ENCODE measurements around the gene TSHZ2.
"Not testable (repeated sequence)": the region's sequence is repeated elsewhere in the genome, so short reads cannot be mapped to it uniquely, and the experiment has no call there.

TSHZ2 gene

GRCh38 chr20:53411891-53412290 is 439.7 kb downstream of the TSHZ2 start:
- DNase-seq (ENCODE audit: low read depth in 2 of 2): no peak

DNA sequence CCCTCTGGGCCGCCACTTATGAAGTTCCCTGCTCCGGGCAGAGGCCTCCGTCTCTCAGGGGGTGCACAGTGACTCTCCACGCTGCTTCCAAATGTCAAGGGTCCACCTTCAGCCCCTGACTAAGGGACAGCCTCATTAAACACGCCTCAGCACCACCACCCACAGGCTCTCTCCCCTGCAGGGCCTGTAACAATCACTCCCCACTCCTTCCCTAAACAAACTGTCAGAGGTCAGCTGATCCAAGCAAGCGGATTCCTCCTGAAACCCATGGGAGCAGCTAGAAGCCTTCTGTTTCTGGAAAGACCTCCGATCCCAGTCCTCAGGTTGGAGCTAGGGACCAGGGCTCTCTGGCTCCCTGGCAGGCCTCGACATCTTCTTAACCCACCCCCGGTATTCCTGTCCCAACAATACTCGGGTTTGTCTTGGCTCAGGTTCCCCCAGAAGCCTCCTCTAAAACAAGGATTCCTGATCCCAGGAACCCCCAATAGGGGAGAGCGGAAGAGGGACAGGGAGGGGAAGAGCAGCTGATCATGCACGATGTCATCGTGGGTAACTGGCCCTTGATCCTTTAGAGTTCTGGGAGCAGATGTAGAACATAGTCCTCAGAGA is 440.5 kb downstream of the TSHZ2 start:
- no peak for DNase-seq (ENCODE audit: low read depth in 2 of 2)

GRCh38 chr20:53413186-53413631 is 441.1 kb downstream of the TSHZ2 start:
- peak; percentile 27 to 36 for DNase-seq (ENCODE audit: low read depth in 2 of 2)

- DNase-seq (ENCODE audit: low read depth in 2 of 2): not testable (repeated sequence)
Observed at GRCh38 chr20:53413845-53414244, 441.7 kb downstream of the TSHZ2 start.

DNA sequence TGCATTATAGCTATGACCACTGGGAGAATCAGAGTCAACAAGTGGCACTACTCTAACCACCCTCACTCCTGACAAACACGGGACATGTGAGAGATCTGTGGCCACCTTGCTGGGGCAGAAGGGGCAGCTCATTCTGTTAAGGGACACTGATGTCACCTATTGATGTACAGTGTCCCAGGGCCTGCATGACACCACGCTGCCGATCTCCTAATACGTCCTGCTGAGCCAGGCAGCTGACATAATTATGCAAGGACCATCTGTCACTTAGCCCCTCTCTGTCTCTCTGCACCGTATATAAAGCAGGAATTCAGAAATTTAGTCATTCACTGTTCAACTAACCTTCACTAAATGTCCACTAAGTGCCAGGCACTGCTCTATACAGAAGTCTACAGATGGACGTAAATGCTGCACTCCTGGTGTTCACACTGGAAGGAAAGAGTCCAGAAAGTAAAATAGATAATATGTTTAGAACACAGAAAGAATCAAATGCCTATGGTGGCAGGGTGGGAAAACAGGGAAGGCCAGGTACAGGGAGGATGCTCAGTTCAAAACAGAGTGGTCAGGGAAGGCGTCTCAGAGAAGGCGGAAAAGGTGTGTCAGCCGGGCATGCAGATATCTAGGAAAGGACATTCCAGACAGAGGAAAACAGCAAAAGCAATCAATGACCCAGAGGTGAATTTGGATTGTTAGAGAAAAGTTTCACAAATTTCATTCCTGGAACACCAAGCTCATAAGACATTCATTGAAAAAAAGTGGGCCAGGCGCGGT is 447.7 kb downstream of the TSHZ2 start:
- DNase-seq (ENCODE audit: low read depth in 2 of 2): no peak

DNA sequence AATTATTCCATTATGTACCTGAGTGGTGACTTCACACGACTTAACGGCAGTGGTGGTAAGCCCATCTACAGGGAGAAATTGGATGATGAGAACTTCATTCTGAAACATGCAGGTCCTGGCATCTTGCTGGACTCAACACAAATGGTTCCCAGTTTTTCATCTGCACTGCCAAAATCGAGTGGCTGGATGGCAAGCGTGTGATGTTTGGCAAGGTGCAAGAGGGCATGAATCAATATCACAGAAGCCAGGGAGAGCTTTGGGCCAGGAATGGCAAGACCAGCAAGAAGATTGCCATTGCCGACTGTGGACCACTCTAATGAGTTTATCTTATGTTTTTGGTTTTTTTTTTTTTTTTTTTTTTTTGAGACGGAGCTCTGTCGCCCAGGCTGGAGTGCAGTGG is 449.2 kb downstream of the TSHZ2 start:
- DNase-seq (ENCODE audit: low read depth in 2 of 2): no peak

- DNase-seq (ENCODE audit: low read depth in 2 of 2): no peak
Observed at GRCh38 chr20:53422039-53422438, 449.9 kb downstream of the TSHZ2 start.

GRCh38 chr20:53423587-53424146 is 451.5 kb downstream of the TSHZ2 start:
- DNase-seq (ENCODE audit: low read depth in 2 of 2): no peak

DNA sequence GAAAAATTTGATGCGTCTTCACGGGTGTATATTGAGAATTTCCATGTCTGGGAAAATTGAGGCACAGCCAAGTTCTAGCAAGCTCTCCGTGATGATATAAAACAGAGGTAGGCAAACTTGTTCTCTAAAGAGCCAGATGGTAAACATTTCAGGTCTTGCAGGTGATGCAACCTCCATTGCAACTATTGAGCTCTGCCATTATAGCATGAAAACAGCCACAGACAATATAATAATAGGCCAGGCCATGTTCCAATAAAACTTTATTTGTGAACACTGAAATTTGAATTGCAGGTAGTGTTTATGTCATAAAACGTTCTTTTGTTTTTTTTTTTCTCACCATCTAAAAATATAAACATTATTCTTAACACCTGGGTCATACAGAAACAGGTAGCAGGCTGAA is 453.3 kb downstream of the TSHZ2 start:
- no peak for DNase-seq (ENCODE audit: low read depth in 2 of 2)

DNA sequence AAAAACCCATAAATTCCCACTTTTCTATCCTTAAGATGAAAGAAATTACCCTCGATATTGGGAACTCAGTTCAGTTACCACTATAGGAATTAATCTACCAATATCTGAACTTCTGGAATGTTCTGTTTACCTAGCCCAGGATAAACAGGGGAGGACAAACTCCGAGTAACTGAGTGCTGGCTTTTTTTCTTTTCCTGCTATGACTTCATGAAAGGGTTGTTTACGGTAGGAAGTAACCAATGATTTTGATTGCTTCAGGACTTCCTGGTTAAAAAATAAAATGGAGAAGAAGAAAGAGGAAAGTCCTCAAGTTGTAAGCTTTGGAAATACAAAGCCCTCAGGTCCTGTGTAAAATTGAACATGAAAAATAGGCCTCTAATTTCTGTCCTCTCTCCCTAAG is 453.8 kb downstream of the TSHZ2 start:
- no peak for DNase-seq (ENCODE audit: low read depth in 2 of 2)

- no peak for DNase-seq (ENCODE audit: low read depth in 2 of 2)
Observed at GRCh38 chr20:53426766-53427312, 454.7 kb downstream of the TSHZ2 start.

- DNase-seq (ENCODE audit: low read depth in 2 of 2): no peak
Observed at GRCh38 chr20:53427951-53428350, 455.8 kb downstream of the TSHZ2 start.

DNA sequence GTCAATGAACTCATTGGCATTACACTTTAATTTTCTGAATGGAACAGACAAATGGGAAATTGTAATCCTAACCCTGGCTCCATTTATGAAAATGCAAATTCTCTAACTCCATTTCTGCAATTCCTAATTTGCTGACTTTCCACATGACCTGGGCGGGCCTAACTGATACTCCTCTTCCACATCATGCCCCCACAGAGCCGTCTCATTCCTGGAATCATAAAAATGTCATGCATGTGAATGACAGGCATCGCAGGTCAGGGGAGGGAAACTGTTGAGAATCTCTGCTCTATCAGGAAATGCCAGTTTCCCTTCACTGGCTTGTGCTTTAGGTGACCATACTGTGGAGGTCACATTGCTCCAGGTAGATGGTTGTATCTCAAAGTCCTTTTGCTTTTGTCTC is 456.4 kb downstream of the TSHZ2 start:
- no peak for DNase-seq (ENCODE audit: low read depth in 2 of 2)

DNA sequence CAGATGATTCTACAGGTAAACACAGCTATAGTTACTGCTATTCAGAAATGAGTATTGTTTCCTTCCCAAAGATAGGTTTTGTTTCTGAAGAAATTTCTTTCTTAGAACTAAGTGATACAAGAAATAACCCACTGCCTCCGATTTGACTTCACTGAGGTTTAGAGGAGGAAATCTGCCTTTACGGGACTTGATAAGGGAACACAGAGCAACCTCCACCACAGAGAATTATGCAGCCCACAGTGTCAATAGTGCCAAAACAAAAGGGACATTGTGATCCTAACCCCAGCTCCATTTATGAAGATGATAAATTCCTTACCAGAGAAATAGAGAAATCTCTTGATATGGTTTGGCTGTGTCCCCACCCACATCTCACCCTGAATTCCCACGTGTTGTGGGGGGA is 456.8 kb downstream of the TSHZ2 start:
- DNase-seq (ENCODE audit: low read depth in 2 of 2): peak in 1 of 2 donors; percentile 4

DNA sequence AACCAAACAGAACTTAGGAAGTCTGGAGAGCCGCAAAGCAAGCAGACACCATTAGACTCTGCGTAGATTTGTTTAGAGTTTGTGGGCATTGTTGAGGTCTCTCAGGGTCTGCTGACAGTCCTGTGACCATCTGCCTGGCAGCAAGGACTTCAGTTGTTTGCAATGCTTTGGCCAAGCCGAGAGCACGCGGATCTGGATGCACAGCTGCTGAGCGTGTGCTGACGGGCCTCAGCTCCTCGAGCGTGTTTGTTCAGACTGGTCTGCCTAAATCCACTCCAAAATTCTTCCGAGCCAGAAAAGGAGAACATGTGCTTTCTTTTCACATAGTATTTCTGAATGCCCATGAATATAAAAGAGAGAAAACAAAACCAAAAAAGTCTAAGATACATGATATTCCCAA is 462.5 kb downstream of the TSHZ2 start:
- DNase-seq (ENCODE audit: low read depth in 2 of 2): no peak

- DNase-seq (ENCODE audit: low read depth in 2 of 2): not testable (repeated sequence)
Observed at GRCh38 chr20:53436927-53437326, 464.8 kb downstream of the TSHZ2 start.

DNA sequence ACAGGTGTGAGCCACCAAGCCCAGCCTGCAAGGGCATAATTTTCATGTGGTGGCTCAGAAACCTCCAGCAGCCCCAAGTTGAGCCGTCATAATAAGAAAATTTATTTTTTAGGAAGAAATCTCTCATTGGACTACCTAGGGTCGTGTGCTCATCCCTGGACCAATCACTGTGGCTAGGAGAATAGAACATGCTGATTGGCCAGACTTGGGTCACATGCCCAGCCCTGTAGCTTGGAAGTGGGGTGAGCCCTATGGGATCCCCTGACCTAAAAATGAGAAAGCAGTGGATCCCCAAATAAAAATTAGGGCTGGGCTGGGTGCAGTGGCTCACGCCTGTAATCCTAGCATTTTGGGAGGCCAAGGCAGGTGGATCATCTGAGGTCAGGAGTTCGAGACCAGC is 466.2 kb downstream of the TSHZ2 start:
- no peak for DNase-seq (ENCODE audit: low read depth in 2 of 2)

- DNase-seq (ENCODE audit: low read depth in 2 of 2): no peak
Observed at GRCh38 chr20:53439046-53439445, 466.9 kb downstream of the TSHZ2 start.

GRCh38 chr20:53439616-53440015 is 467.5 kb downstream of the TSHZ2 start:
- DNase-seq (ENCODE audit: low read depth in 2 of 2): no peak

- no peak for DNase-seq (ENCODE audit: low read depth in 2 of 2)
Observed at GRCh38 chr20:53444401-53445149, 472.4 kb downstream of the TSHZ2 start.

DNA sequence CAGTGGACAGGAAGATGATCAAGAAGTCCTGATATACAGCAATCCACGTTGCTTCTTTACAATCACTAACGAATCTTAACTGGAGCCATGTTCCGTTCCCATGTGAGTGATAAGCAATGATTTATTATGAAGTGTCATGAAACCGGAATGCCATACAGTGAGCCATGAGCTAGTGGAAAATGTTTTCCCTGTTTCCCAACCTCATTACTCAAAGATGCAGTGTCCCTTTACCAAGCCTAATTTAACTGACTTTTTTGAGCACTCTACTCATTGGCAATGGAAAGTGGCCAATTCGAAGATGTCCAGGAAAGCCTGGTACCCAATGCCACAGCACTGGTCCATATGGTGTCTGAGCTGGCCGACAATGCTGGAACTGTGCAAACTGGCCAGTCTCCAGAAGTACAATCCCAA is 473.2 kb downstream of the TSHZ2 start:
- DNase-seq (ENCODE audit: low read depth in 2 of 2): no peak

DNA sequence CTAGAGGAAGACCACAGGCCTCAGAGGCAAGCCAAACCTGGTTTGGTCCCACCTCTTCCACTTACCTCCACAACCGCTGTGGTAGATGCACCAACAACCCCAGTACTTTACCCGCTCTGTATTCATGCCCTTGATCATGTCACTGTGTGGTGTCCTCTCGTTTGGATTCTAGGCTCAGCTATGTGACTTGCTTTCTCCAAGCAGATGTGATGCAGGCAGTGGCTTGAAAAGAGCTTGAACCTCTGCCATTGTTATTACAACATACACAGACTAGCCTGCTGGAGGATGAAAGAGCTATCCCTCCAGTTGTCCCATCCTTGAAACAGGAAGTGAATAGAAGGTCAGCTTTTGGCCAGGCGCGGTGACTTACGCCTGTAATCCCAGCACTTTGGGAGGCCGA is 473.8 kb downstream of the TSHZ2 start:
- DNase-seq (ENCODE audit: low read depth in 2 of 2): no peak

All from stimulated activated CD8-positive, alpha-beta memory T cell treated with anti-CD3 and anti-CD28 coated beads, Interleukin-15, amount 100 ng/mL, for 48 hours (primary cell).